ENCODE measurements around the gene ZBTB48. TPM values are rescaled to one million over a fixed set of nuclear protein-coding genes. Genes with fewer than 3 reads are reported as not detected.
A peak's percentile ranks its signal among the peaks of the same experiment; 100 is the strongest.
"Not testable (repeated sequence)": the region's sequence is repeated elsewhere in the genome, so short reads cannot be mapped to it uniquely, and the experiment has no call there.

Gene ZBTB48
- total and polyA plus RNA-seq, 8 donors, result 22.6 to 139 (median 47.3) TPM

DNA sequence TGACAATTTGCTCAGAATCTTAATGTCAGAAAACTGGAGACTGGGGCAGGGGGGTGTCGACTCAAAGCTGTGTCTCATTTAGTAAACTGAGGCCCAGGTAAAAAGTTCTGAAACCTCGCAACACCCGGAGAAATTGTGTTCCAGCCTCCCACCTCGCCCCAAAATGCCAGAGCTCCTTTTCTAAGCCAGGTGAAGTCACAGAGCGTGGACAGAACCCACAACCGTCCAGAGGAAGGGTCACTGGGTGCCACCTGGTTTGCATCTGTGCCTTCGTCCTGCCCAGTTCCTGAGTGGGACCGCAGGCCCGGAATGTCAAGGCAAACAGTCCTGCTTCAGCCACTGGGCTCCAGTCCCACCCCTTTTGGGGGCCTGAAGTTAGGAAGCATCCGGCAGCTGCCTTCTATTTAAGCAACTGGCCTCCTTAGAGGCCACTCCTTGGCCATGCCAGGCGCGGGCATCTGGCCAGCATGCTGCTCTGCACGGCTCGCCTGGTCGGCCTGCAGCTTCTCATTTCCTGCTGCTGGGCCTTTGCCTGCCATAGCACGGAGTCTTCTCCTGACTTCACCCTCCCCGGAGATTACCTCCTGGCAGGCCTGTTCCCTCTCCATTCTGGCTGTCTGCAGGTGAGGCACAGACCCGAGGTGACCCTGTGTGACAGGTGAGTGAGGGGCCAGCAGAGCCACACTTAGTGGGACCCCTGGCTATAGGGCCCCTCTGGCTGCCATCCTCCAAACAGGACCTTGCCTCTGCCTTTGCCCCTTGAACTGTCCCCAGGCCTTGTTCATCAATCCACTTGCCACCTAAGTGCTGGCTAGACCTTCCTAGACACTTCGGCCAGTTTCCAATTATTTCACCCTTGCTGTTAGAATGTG lies 24.7 kb upstream of the ZBTB48 start, which contains the start of gene TAS1R1:
Gene TAS1R1, plus strand, starts transcription at position 401 of the 872 bp plus-strand sequence. Its CDS starts 67 bp downstream, at position 468.
- 52 to 68% (median 56%) methylated on average over 18 to 19 of the region's 19 CpGs for WGBS, 5 donors
- Histone ChIP-seq H3K36me3 (peaks cover 3 to 13% (median 12%) of the 10 kb centered on the region in 4 donors), H3K9me3 (no peaks in the 10 kb centered on the region), H3K4me1 (peaks cover 22 to 37% (median 35%) of the 10 kb centered on the region in 4 donors), H3K4me3 (peak within 1 kb of the TSS; percentile 87 to 98 (median 94)), H3K27ac (peak within 1 kb of the TSS; percentile 76 to 91 (median 86)), H3K27me3 (no peaks in the 10 kb centered on the region)
- intact Hi-C loops (cut with DNase I; ENCODE audit: low total_unique reads), result no loop called here
- peak; percentile 64 to 76 for DNase-seq
- no peak for TF ChIP-seq POLR2AphosphoS5 (IDR thresholded peaks at IDR 0.05)
- TF ChIP-seq CTCF (IDR thresholded peaks at IDR 0.05), result no peak
- TF ChIP-seq POLR2A (IDR thresholded peaks at IDR 0.05), result no peak
- no peak for TF ChIP-seq EP300 (IDR thresholded peaks at IDR 0.05)

GRCh38 chr1:6557597-6557996 lies 22.2 kb upstream of the ZBTB48 start:
- Histone ChIP-seq H3K4me3 (no peak overlapping the region), H3K4me1 (peaks cover 19 to 26% (median 23%) of the 10 kb centered on the region in 4 donors), H3K9me3 (no peaks in the 10 kb centered on the region), H3K27ac (no peak overlapping the region), H3K27me3 (peaks cover 0 to 3% (median 0%) of the 10 kb centered on the region in 3 donors), H3K36me3 (no peaks in the 10 kb centered on the region)
- intact Hi-C loops (cut with DNase I; ENCODE audit: low total_unique reads), result no loop called here
- no peak for TF ChIP-seq CTCF (IDR thresholded peaks at IDR 0.05)
- no peak for TF ChIP-seq POLR2AphosphoS5 (IDR thresholded peaks at IDR 0.05)
- no peak for TF ChIP-seq EP300 (IDR thresholded peaks at IDR 0.05)
- no peak for TF ChIP-seq POLR2A (IDR thresholded peaks at IDR 0.05)
- DNase-seq, result no peak
- 63 to 86% (median 83%) methylated on average over 1 of the region's 1 CpG for WGBS, 5 donors

GRCh38 chr1:6559161-6559560 lies 20.6 kb upstream of the ZBTB48 start:
- intact Hi-C loops (cut with DNase I; ENCODE audit: low total_unique reads), result not testable (repeated sequence)
- 84 to 89% (median 87%) methylated on average over 11 of the region's 11 CpGs for WGBS, 5 donors

DNA sequence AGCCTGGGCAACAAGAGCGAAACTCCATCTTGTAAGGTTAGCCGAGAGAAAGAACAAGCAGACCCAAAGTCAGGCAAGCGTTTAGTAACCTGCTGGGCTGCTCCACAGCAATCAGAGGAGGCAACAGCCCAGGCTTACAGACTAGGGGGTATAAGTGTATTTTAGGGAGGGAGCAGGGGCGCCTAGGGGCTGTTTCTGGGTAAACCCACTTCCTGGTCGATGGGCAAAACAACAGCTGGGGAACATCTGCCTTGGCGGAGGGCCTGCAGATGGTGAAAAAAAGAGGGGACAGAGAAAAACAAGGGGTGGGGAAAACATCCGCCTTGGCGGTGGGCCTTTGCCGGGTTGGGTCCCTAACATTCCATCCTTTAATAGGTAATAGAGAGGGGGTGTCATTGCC lies 19.5 kb upstream of the ZBTB48 start:
- DNase-seq, result no peak
- H3K27ac ChIP-seq, result no peak overlapping the region
- H3K36me3 ChIP-seq, result no peaks in the 10 kb centered on the region
- H3K4me1 ChIP-seq, result peaks cover 2 to 3% (median 2%) of the 10 kb centered on the region in 4 donors
- no peak for TF ChIP-seq POLR2A (IDR thresholded peaks at IDR 0.05)
- TF ChIP-seq CTCF (IDR thresholded peaks at IDR 0.05), result no peak
- TF ChIP-seq POLR2AphosphoS5 (IDR thresholded peaks at IDR 0.05), result no peak
- no peak for TF ChIP-seq EP300 (IDR thresholded peaks at IDR 0.05)
- WGBS, 5 donors, result 61 to 71% (median 65%) methylated on average over 9 of the region's 9 CpGs
- no peak overlapping the region for H3K4me3 ChIP-seq
- H3K9me3 ChIP-seq, result no peaks in the 10 kb centered on the region
- intact Hi-C loops (cut with DNase I; ENCODE audit: low total_unique reads), result no loop called here
- H3K27me3 ChIP-seq, result peaks cover 0 to 10% (median 0%) of the 10 kb centered on the region in 3 donors

More at GRCh38 chr1:6559161-6559560, 20.6 kb upstream of the ZBTB48 start:
- H3K27me3 ChIP-seq, DNase-seq, H3K36me3 ChIP-seq, H3K27ac ChIP-seq, H3K9me3 ChIP-seq, H3K4me3 ChIP-seq: not testable (repeated sequence)
- peaks cover 9 to 12% (median 11%) of the 10 kb centered on the region in 4 donors for H3K4me1 ChIP-seq

Measured in stomach (tissue), 9 donors.